Natural killer cell treated with Interleukin-12 subunit alpha and Interleukin-12 subunit beta and Interleukin-15 and Interleukin-18, amount 100 ng/mL, for 72 hours (primary cell): ENCODE data around the gene TNPO3. TPM values are rescaled to one million over a fixed set of nuclear protein-coding genes. Genes with fewer than 3 reads are reported as not detected.
"Not testable (repeated sequence)": the region's sequence is repeated elsewhere in the genome, so short reads cannot be mapped to it uniquely, and the experiment has no call there.

Source experiments
- ATAC-seq, 2 donors: fragments of 150-1000 bp; cut with Tn5 transposase in 1 of 2; sonication (Bioruptor Pico), chemical (Tn5 transposase) in 1 of 2; 2 replicates each; pipeline ENCODE4 v1.10.0; 2021
- DNase-seq: peaks from one replicate; pipeline ENCODE4 v3.0.0; 2022; ENCODE audit warnings: low spot score
- H3K27ac Mint-ChIP-seq, 2 donors: 1 replicate in 1 of 2; 2 replicates in 1 of 2; pipeline ENCODE4 v1.8.0; 2022; ENCODE audit warnings: mixed read lengths in 2 of 2, mild to moderate bottlenecking in 1 of 2, moderate library complexity in 1 of 2
- H3K27me3 Mint-ChIP-seq, 2 donors: 1 replicate in 1 of 2; 2 replicates in 1 of 2; pipeline ENCODE4 v1.8.0; 2022; ENCODE audit warnings: mixed read lengths in 2 of 2
- H3K36me3 Mint-ChIP-seq: one replicate; pipeline ENCODE4 v1.8.0; 2022; ENCODE audit warnings: mixed read lengths
- H3K4me1 Mint-ChIP-seq, 2 donors: 1 replicate in 1 of 2; 2 replicates in 1 of 2; pipeline ENCODE4 v1.8.0; 2022; ENCODE audit warnings: low read depth in 2 of 2, mixed read lengths in 2 of 2, mild to moderate bottlenecking in 1 of 2
- H3K4me3 Mint-ChIP-seq: one replicate; pipeline ENCODE4 v1.8.0; 2022; ENCODE audit warnings: mixed read lengths
- H3K9me3 Mint-ChIP-seq: 2 replicates; pipeline ENCODE4 v1.8.0; 2022; ENCODE audit warnings: mixed read lengths
- total RNA-seq, 2 donors: library from RNA; stranded (reverse); gene quantifications; one replicate each; pipeline ENCODE4 v1.2.3, GENCODE V29; 2022

Gene TNPO3
- total RNA-seq, 2 donors from 2014 or later, result 70.8 to 71.2 TPM

DNA sequence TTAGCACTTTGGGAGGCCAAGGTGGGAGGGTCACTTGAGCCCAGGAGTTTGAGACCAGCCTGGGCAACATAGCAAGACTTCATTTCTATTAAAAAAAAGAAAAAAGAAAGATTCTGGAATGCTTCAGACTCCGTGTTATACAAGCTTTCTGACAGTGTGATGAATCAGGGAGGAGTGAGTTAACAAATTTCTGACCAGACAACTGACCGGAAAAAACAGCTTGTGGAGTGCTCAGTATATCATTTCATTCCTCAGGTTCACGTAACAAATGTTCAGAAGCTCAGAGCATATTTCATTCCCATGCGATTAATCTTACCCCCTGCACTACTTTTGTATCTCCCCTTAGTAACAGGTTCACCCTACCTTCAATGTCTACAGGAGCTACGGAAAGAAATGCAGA, 28.6 kb upstream of the TNPO3 start:
- ATAC-seq (no peak), DNase-seq (no peak)
- Mint-ChIP-seq H3K9me3 (no peaks in the 10 kb centered on the region), H3K4me3 (no peak overlapping the region), H3K36me3 (no peaks in the 10 kb centered on the region), H3K4me1 (no peaks in the 10 kb centered on the region), H3K27ac (no peak overlapping the region), H3K27me3 (peaks cover 0 to 8% of the 10 kb centered on the region in 2 donors)

DNA sequence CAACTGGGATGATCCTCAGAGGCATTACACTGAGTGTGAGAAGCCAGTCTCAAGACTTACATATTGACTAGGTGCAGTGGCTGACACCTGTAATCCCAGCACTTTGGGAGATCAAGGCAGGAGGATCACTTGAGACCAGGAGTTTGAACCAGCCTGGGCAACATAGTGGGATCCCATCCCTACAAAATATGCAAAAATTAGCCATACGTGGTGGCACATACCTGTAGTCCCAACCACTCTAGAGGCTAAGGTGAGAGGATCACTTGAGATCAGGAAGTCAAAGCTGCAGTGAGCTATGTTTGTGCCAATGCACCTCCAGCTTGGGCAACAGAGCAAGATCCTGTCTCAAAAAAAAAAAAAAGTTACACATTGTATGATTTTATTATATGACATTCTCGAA, 23.5 kb upstream of the TNPO3 start:
- ATAC-seq (no peak), DNase-seq (no peak)
- H3K27ac Mint-ChIP-seq, result peak overlapping the region in 1 of 2 donors; percentile 18
- no peak overlapping the region for H3K4me3 Mint-ChIP-seq
- H3K9me3 Mint-ChIP-seq, result no peaks in the 10 kb centered on the region
- no peaks in the 10 kb centered on the region for H3K36me3 Mint-ChIP-seq
- H3K4me1 Mint-ChIP-seq, result peaks cover 0 to 2% of the 10 kb centered on the region in 2 donors
- peaks cover 0 to 7% of the 10 kb centered on the region in 2 donors for H3K27me3 Mint-ChIP-seq

DNA sequence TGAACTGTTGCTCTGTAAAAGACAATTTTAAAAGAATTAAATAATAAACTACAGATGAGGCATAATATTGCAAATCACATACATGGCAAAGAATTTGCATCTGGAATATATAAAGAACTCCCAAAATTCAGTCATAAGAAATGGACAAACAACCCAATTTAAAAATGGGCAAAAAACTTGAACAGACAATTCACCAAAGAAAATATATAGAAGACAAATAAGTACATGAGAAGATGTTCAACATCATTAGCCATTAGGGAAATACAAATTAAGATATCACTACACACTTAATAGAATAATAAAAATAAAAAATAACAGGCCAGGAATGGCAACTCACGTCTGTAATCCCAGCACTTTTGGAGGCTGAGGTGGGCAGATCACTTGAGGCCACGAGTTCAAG, 22.0 kb upstream of the TNPO3 start:
- peaks cover 0 to 7% of the 10 kb centered on the region in 2 donors for H3K27me3 Mint-ChIP-seq
- peaks cover 10 to 12% of the 10 kb centered on the region in 2 donors for H3K4me1 Mint-ChIP-seq
- DNase-seq (no peak), ATAC-seq (no peak)
- no peaks in the 10 kb centered on the region for H3K36me3 Mint-ChIP-seq
- H3K4me3 Mint-ChIP-seq, result no peak overlapping the region
- H3K9me3 Mint-ChIP-seq, result no peaks in the 10 kb centered on the region
- no peak overlapping the region for H3K27ac Mint-ChIP-seq

DNA sequence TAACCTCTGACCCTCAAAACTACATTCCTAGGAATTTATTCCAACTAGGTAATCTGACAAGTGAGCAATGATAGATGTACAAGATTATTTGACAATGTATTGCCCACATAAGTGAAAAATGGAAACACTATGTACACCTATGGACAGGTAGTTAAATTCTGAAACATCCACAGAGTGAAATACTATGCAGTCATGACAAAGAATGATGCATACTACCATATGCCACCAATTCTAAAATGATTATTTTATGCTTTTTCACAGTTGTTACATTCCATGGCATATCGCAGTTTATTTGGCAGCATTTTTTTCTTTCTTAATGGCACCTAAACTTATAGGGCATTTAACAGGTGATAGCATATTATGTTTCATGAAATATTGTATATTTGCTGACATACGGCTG, 20.1 kb upstream of the TNPO3 start:
- no peak overlapping the region for H3K27ac Mint-ChIP-seq
- DNase-seq, result no peak
- H3K4me1 Mint-ChIP-seq, result peaks cover 11 to 21% of the 10 kb centered on the region in 2 donors
- peaks cover 1 to 7% of the 10 kb centered on the region in 2 donors for H3K27me3 Mint-ChIP-seq
- H3K9me3 Mint-ChIP-seq, result no peaks in the 10 kb centered on the region
- no peak overlapping the region for H3K4me3 Mint-ChIP-seq
- no peaks in the 10 kb centered on the region for H3K36me3 Mint-ChIP-seq
- ATAC-seq, result no peak

DNA sequence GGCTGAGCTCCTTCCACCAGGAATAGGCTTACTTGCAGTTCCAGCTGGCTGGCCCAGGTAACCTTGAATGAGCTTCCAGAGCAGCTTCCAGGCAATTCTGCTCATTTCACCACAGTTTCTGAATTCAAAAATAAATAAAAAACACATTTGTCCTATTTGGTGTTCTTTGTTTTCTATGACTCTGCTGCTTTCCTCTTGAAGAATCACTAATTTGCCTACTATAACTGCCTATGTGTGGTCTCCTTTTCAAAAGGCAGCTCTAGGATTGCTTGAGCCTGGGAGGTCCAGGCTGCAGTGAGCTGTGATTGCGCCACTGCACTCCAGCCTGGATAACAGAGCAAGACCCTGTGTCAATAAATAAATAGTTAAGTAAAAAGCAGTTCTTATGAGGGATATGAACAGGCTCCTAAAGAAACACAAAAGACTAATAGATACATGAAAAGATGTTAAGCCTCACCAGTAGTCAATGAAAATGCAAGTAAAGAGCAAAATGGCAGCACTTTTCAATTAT, 19.5 kb upstream of the TNPO3 start:
- Mint-ChIP-seq H3K27ac (no peak overlapping the region), H3K4me3 (no peak overlapping the region), H3K36me3 (no peaks in the 10 kb centered on the region), H3K27me3 (peaks cover 7% of the 10 kb centered on the region in 2 donors), H3K4me1 (peaks cover 11 to 27% of the 10 kb centered on the region in 2 donors), H3K9me3 (no peaks in the 10 kb centered on the region)
- DNase-seq (no peak), ATAC-seq (no peak)

DNA sequence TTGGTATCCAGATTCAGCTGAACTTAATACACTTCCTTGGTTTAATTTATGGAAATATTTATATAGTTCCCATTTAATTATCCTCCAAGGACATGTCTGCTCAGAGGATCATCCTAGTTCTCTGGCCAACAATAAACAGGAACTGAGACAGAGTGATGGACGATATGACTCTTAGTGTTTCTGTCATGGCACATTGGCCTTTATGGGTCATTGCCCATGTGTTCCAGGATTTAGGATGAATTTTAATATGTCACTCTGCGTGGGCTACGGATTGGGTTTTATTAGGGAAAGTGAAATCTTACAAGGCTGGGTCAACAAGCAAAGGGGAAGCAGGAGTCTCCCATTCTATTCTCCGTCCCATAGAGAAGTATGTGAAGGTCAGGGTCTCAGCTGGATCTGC, 18.8 kb upstream of the TNPO3 start:
- DNase-seq (no peak), ATAC-seq (no peak)
- peaks cover 7 to 11% of the 10 kb centered on the region in 2 donors for H3K27me3 Mint-ChIP-seq
- no peak overlapping the region for H3K4me3 Mint-ChIP-seq
- H3K27ac Mint-ChIP-seq, result no peak overlapping the region
- no peaks in the 10 kb centered on the region for H3K36me3 Mint-ChIP-seq
- peaks cover 11 to 32% of the 10 kb centered on the region in 2 donors for H3K4me1 Mint-ChIP-seq
- H3K9me3 Mint-ChIP-seq, result no peaks in the 10 kb centered on the region

DNA sequence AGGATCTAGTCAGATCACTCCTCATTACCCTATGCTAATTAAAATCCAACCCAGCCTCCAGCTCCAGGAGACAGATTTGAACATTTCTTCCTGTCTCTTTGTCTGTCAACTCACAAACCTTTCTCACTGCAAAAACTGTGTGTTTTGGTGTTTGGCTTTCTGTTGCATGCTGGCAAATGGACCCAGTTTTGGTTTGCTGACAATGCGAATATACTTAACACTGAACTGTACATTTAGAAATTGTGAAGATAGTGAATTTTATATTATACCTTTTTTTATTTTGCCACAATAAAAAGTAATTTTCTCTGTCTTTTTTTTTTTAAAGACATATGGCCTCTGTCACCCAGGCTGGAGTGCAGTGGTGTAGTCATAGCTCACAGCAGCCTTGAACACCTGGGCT, 18.3 kb upstream of the TNPO3 start:
- Mint-ChIP-seq H3K27ac (peak overlapping the region; percentile 82 to 90), H3K27me3 (peaks cover 6 to 12% of the 10 kb centered on the region in 2 donors), H3K4me1 (peaks cover 11 to 32% of the 10 kb centered on the region in 2 donors), H3K4me3 (no peak overlapping the region), H3K9me3 (no peaks in the 10 kb centered on the region), H3K36me3 (no peaks in the 10 kb centered on the region)
- ATAC-seq, result peak in 1 of 2 donors; percentile 9
- DNase-seq, result no peak

DNA sequence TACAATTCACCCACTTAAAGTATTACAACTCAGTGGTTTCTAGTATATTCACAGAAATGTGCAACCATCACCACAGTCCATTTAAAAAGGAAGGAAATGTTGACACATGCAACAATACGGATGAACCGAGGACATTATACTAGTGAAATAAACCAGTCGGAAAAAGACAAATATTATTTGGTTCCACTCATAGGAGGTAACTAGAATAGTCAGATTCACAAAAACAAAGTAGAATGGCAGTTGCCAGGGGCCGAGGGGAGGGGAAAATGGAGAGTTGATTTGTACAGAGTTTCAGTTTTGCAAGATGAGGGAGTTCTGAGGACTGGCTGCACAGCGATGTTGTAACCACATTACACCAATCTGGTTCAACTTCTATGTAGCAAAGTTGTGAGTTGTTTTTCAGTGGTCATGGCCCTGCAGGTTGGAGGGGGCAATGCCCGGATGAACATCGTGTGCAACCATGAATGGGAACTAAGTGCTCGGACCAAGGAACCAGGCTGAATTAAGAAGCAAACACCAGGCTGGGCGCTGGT, 17.6 kb upstream of the TNPO3 start:
- no peaks in the 10 kb centered on the region for H3K9me3 Mint-ChIP-seq
- peaks cover 11 to 32% of the 10 kb centered on the region in 2 donors for H3K4me1 Mint-ChIP-seq
- DNase-seq (peak; percentile 64), ATAC-seq (peak; percentile 83 to 86)
- H3K36me3 Mint-ChIP-seq, result no peaks in the 10 kb centered on the region
- peak overlapping the region; percentile 54 for H3K4me3 Mint-ChIP-seq
- peaks cover 7 to 19% of the 10 kb centered on the region in 2 donors for H3K27me3 Mint-ChIP-seq
- H3K27ac Mint-ChIP-seq, result peak overlapping the region; percentile 82 to 90

DNA sequence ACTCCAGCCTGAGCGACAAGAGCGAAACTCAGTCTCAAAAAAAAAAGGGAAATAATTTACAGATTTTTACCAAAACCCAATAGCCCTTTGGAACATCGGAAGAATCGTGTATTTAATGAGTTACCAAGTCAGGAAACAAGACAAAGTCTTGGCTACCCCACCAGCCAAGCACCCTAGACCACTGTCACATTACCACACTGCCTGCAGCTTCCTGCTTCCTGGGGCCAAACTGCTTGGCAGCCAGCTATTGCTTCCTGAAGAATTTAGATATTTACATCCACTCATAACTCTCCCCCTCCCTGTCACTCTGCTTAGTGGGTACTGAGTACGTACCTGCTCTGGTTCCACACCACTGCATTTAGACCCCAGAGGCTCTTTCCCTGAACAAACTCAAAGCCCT, 14.1 kb upstream of the TNPO3 start:
- Mint-ChIP-seq H3K36me3 (no peaks in the 10 kb centered on the region), H3K4me1 (peaks cover 11 to 32% of the 10 kb centered on the region in 2 donors), H3K27me3 (peaks cover 14 to 27% of the 10 kb centered on the region in 2 donors), H3K4me3 (no peak overlapping the region), H3K9me3 (no peaks in the 10 kb centered on the region), H3K27ac (peak overlapping the region in 1 of 2 donors; percentile 56)
- no peak for DNase-seq
- ATAC-seq, result no peak

DNA sequence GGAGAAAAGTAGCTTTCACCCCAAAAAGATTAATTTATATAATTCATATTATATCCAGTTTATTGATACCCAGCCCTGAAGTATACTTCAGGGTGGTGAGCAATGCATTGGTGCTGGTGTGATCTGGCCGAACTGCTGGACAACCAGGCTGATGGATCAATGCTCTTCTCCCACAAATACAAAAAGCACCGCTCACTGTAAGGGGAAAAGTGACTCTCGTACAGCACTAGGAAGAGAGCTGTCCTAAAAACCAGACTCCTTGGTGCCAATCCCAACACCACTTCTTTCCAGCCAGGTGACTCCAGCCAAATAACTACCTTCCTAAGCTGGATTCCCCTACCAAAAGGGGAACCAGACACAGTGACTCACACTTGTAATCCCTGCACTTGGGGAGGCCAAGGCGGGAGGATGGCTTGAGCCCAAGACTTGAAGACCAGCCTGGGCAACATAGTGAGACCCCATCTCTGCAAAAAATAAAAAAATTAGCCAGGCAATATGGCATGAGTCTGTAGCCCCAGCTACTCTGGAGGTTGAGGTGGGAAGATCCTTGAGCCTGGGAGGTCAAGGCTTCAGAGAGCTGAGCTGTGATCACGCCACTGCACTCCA, 13.1 kb upstream of the TNPO3 start:
- H3K4me1 Mint-ChIP-seq, result peaks cover 11 to 30% of the 10 kb centered on the region in 2 donors
- peak overlapping the region in 1 of 2 donors; percentile 56 for H3K27ac Mint-ChIP-seq
- no peak overlapping the region for H3K4me3 Mint-ChIP-seq
- DNase-seq, result no peak
- no peak for ATAC-seq
- peaks cover 14 to 27% of the 10 kb centered on the region in 2 donors for H3K27me3 Mint-ChIP-seq
- no peaks in the 10 kb centered on the region for H3K9me3 Mint-ChIP-seq
- no peaks in the 10 kb centered on the region for H3K36me3 Mint-ChIP-seq

DNA sequence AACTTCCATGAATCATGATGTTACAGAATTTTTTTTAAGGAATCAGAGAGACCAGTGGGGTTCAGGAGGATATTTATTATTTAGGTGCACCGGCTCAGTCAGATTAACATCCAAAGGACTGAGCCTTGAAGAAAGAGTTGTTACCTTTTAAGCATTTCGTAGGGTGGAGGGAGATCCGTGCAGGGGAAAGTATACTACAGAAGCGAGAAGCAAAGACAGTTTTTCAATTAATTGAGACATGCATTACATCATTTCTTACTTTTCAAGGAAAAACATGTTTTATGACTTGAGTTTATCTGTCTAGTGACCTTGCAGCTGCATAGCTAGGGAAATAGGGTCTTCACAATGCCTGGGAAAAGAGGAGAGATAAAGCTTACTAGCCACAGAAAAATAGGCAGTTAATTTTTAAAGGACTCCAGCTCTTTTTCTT, 12.2 kb upstream of the TNPO3 start:
- H3K27me3 Mint-ChIP-seq, result peaks cover 14 to 27% of the 10 kb centered on the region in 2 donors
- peaks cover 3 to 23% of the 10 kb centered on the region in 2 donors for H3K4me1 Mint-ChIP-seq
- H3K4me3 Mint-ChIP-seq, H3K36me3 Mint-ChIP-seq, H3K27ac Mint-ChIP-seq, H3K9me3 Mint-ChIP-seq, DNase-seq, ATAC-seq: not testable (repeated sequence)

DNA sequence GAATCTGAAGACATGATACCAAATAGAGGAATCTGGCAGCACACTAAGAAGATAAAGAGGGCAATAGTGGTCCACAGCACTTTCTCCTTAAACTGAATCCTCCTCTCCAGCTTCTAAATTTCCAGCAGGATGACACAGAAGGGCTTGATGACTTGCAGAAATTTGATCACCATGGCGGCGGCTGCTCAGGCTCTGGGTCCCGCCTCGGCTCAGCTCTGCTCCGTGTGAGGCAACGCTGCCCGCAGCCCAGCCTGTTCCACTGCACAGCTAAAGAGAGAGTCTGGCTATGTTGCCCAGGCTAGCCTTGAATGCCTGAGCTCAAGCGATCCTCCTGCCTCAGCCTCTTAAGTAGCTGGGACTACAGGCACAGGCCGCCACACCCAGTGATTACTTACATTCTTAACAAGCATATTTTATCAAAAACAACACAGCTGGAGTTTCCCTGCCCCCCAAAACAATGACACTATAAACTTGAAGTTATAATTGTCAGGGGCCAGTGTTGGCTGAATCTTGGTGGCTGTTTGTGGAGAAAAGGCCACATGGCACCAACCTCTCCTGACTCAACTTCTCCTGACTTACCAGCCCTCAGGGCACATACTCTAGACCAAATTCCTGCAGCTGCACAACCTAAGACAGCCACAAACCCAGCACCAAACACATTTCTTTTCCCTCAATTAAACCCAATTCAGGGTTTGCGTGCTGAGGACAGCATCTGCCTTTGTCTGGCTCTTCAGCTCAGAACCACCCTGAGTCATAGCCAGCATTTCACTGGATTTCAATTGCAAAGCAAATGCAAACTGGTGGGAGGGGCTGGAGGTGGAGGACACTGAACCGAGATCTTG, 11.6 kb upstream of the TNPO3 start:
- no peak for ATAC-seq
- Mint-ChIP-seq H3K27me3 (peaks cover 14 to 27% of the 10 kb centered on the region in 2 donors), H3K4me1 (peaks cover 0 to 16% of the 10 kb centered on the region in 2 donors), H3K36me3 (no peaks in the 10 kb centered on the region), H3K27ac (no peak overlapping the region), H3K4me3 (no peak overlapping the region), H3K9me3 (no peaks in the 10 kb centered on the region)
- no peak for DNase-seq

DNA sequence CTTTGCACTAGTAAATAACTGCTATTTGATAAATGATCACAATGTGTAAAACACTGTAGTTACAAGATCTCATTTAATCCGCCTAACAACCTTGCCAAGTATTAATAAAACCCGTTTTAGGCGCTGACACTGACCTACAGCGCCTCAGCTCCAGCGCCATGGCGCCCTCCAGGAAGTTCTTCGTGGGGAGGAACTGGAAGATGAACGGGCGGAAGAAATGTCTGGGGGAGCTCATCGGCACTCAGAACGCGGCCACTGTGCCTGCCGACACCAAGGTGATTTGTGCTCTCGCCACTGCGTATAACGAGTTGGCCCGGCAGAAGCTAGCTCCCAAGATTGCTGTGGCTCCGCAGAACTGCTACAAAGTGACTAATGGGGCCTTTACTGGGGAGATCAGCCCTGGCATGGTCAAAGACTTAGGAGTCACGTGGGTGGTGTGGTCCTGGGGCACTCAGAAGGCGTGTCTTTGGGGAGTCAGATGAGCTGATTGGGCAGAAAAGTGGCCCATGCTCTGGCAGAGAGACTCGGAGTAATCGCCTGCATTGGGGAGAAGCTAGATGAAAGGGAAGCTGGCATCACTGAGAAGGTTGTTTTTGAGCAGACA, 1.1 kb upstream of the TNPO3 start:
- Mint-ChIP-seq H3K27me3 (peaks cover 8 to 9% of the 10 kb centered on the region in 2 donors), H3K36me3 (peaks cover 6% of the 10 kb centered on the region), H3K9me3 (no peaks in the 10 kb centered on the region), H3K4me3 (peak overlapping the region; percentile 97), H3K4me1 (peaks cover 20 to 24% of the 10 kb centered on the region in 2 donors), H3K27ac (peak overlapping the region; percentile 94 to 99)
- DNase-seq (no peak), ATAC-seq (no peak)
